ENCODE results near the gene SV2C. TPM values are rescaled to one million over a fixed set of nuclear protein-coding genes. Genes with fewer than 3 reads are reported as not detected.

SV2C gene
- total RNA-seq, 1 donor from 2014 or later = 3.4 TPM

DNA sequence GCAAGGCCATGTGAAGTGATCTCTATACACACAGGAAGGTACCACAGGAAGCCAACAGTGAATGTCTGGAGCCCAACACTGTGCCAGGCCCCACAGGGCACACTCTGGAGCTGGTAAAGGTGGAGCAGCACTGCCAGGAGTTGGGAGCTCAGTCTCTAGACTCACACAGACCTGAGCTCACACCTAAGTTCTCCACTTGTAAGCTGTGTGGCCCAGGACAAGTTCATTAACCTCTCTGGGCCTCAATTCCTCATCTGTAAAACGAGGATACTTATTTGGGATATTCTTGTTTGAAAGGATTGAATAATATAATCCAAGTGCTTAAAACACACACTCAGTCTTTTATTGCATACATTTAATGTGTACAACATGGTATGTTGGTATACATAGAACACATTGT lies 259.3 kb downstream of the SV2C start:
- intact Hi-C loops (cut with DNase I) = no loop called here
- H3K9me3 ChIP-seq = no peaks in the 10 kb centered on the region
- no peak for DNase-seq (ENCODE audit: extremely low spot score in 2 of 2)
- no peak overlapping the region for H3K4me3 ChIP-seq
- H3K36me3 ChIP-seq = no peaks in the 10 kb centered on the region
- no peaks in the 10 kb centered on the region for H3K4me1 ChIP-seq
- H3K27me3 ChIP-seq = no peaks in the 10 kb centered on the region
- no peak overlapping the region for H3K27ac ChIP-seq
- TF ChIP-seq POLR2AphosphoS5 (IDR thresholded peaks at IDR 0.05; ENCODE audit: insufficient read depth in 1 of 2, low read depth in 1 of 2) (no peak), POLR2A (IDR thresholded peaks at IDR 0.05) (no peak)
- TF ChIP-seq, protein P1, sequence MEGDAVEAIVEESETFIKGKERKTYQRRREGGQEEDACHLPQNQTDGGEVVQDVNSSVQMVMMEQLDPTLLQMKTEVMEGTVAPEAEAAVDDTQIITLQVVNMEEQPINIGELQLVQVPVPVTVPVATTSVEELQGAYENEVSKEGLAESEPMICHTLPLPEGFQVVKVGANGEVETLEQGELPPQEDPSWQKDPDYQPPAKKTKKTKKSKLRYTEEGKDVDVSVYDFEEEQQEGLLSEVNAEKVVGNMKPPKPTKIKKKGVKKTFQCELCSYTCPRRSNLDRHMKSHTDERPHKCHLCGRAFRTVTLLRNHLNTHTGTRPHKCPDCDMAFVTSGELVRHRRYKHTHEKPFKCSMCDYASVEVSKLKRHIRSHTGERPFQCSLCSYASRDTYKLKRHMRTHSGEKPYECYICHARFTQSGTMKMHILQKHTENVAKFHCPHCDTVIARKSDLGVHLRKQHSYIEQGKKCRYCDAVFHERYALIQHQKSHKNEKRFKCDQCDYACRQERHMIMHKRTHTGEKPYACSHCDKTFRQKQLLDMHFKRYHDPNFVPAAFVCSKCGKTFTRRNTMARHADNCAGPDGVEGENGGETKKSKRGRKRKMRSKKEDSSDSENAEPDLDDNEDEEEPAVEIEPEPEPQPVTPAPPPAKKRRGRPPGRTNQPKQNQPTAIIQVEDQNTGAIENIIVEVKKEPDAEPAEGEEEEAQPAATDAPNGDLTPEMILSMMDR (IDR thresholded peaks at IDR 0.05) = no peak

DNA sequence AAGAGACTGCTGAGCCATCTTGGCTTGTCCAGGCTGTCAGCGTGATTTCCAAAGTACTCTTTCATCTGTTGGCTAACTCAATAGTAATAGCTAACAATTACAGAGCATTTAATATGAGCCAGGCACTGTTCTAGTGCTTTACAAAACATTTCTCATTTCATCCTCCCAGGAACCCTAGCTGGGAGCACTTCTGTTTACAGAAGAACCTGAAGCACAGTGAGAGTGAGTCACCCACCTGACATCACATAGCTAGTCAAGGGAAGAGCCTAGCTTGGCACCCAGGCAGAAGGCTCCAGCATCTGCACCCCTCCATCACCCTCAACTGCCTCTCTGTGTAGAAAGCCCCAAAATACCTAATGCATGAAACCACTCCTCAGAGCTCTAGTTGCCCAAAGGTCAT lies 262.4 kb downstream of the SV2C start:
- DNase-seq (ENCODE audit: extremely low spot score in 2 of 2) = no peak
- TF ChIP-seq, protein P1 (IDR thresholded peaks at IDR 0.05) = no peak
- TF ChIP-seq POLR2A (IDR thresholded peaks at IDR 0.05) (no peak), POLR2AphosphoS5 (IDR thresholded peaks at IDR 0.05; ENCODE audit: insufficient read depth in 1 of 2, low read depth in 1 of 2) (no peak)
- H3K4me3 ChIP-seq = no peak overlapping the region
- intact Hi-C loops (cut with DNase I) = no loop called here
- no peaks in the 10 kb centered on the region for H3K27me3 ChIP-seq
- H3K4me1 ChIP-seq = no peaks in the 10 kb centered on the region
- no peak overlapping the region for H3K27ac ChIP-seq
- H3K36me3 ChIP-seq = no peaks in the 10 kb centered on the region
- no peaks in the 10 kb centered on the region for H3K9me3 ChIP-seq

DNA sequence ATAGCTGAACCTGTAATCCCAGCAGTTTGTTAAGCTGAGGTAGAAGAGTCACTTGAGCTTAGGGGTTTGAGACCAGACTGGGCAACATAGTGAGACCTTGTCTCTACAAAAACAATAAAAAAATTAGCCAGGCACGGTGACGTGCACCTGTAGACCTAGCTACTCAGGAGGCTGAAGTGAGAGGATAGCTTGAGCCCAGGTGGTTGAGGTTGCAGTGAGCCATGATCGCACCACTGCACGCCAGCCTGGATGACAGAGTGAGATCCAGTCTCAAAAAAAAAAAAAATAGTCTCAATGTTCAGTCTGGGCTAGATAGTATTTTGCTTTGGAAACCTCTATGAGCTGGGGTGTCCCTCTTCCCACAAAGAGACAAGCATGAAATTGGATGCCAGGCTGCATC lies 268.0 kb downstream of the SV2C start:
- Histone ChIP-seq H3K4me1 (no peaks in the 10 kb centered on the region), H3K27ac (no peak overlapping the region), H3K36me3 (no peaks in the 10 kb centered on the region), H3K27me3 (no peaks in the 10 kb centered on the region), H3K9me3 (no peaks in the 10 kb centered on the region), H3K4me3 (no peak overlapping the region)
- DNase-seq (ENCODE audit: extremely low spot score in 2 of 2) = no peak
- TF ChIP-seq POLR2A (IDR thresholded peaks at IDR 0.05) = no peak
- TF ChIP-seq, protein P1 (IDR thresholded peaks at IDR 0.05) = no peak
- TF ChIP-seq POLR2AphosphoS5 (IDR thresholded peaks at IDR 0.05; ENCODE audit: insufficient read depth in 1 of 2, low read depth in 1 of 2) = no peak
- intact Hi-C loops (cut with DNase I) = no loop called here

DNA sequence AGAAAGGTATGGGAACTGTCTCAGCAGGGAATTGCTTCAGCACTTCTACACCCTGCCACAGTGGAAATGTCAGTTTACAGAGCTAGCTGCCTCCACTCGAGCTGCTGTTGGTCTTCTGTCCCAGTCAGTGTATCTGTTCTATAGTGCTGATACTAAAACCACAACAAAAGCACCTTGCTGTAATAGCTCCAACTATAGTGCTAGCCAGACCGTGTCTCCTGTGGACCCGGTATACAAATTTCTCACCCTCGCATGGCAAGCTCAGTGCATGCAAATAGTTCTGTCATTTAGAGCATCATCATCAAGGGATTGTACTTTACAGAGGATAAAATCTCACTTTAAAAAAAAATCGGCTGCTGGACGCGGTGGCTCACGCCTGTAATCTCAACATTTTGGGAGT lies 268.4 kb downstream of the SV2C start:
- Histone ChIP-seq H3K27me3 (no peaks in the 10 kb centered on the region), H3K4me1 (no peaks in the 10 kb centered on the region), H3K4me3 (no peak overlapping the region), H3K27ac (no peak overlapping the region), H3K9me3 (no peaks in the 10 kb centered on the region), H3K36me3 (no peaks in the 10 kb centered on the region)
- intact Hi-C loops (cut with DNase I) = no loop called here
- no peak for DNase-seq (ENCODE audit: extremely low spot score in 2 of 2)
- TF ChIP-seq POLR2AphosphoS5 (IDR thresholded peaks at IDR 0.05; ENCODE audit: insufficient read depth in 1 of 2, low read depth in 1 of 2) = no peak
- no peak for TF ChIP-seq POLR2A (IDR thresholded peaks at IDR 0.05)
- TF ChIP-seq, protein P1 (IDR thresholded peaks at IDR 0.05) = no peak

DNA sequence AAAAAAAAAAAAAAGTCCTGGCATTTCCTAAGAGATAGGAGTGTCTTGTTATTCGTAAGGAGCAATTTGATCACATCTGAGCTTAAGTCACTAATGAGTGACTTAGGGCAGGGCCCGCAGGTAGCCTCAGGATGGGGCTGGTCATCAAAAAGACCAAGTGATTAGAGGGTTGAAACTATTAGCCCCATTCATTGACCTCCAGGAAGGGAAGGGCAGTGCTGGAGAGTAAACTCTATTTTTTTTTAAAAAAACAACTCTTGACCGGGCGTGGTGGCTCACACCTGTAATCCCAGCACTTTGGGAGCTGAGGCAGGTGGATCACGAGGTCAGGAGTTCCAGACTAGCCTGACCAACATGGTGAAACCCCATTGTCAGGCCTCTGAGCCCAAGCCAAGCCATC lies 273.7 kb downstream of the SV2C start:
- Histone ChIP-seq H3K4me1 (no peaks in the 10 kb centered on the region), H3K27me3 (no peaks in the 10 kb centered on the region), H3K4me3 (no peak overlapping the region), H3K36me3 (no peaks in the 10 kb centered on the region), H3K27ac (no peak overlapping the region), H3K9me3 (no peaks in the 10 kb centered on the region)
- intact Hi-C loops (cut with DNase I) = no loop called here
- TF ChIP-seq POLR2A (IDR thresholded peaks at IDR 0.05) (no peak), POLR2AphosphoS5 (IDR thresholded peaks at IDR 0.05; ENCODE audit: insufficient read depth in 1 of 2, low read depth in 1 of 2) (no peak)
- TF ChIP-seq, protein P1 (IDR thresholded peaks at IDR 0.05) = no peak
- no peak for DNase-seq (ENCODE audit: extremely low spot score in 2 of 2)

Data from vagina (tissue), 2 donors.